Endothelial cell of coronary artery (primary cell): ENCODE results near the gene C5AR2. TPM values are rescaled to one million over a fixed set of nuclear protein-coding genes. Genes with fewer than 3 reads are reported as not detected.

ENCODE experiments used
- total RNA-seq: library from RNA; depleted of rRNA; stranded (reverse); fragments of >200 nt; gene quantifications from 2 replicates; pipeline ENCODE4 v1.2.3, GENCODE V29; 2014

C5AR2 gene
- total RNA-seq = 0.09 and 0.28 TPM in 2 replicates

DNA sequence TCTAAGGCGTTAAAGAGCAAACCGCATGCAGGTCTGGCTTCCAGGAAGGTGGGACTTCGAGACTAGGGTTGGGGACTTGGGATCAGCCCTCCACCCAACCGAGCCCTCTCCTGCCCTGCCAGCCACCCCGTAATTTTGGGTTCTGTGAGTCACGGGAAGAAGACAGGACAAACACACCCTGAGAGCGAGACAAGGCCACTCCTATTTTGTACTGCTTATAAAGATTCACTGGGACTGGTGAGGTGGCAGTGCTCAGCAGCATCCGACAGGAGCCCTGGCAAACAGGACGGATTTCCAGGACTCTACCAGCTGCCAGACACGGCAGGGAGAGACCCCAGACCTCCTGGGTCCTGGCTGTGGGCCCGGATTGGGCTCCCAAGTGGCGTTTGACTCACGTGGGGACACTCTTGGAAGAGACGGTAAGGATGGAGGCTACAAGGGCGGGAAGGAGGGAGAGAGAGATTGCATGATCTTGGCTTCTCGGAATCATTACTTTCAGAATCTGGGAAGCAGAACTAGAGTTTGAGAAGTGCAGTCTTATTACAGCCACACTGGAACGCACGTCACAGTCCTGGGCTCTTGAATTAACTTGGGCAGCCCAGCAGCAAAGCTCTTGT lies at the start of gene C5AR2:
TSS of gene C5AR2 (plus strand) at position 245 of the 617 bp plus-strand sequence. CDS start 8,625 bp downstream, outside the sequence.

DNA sequence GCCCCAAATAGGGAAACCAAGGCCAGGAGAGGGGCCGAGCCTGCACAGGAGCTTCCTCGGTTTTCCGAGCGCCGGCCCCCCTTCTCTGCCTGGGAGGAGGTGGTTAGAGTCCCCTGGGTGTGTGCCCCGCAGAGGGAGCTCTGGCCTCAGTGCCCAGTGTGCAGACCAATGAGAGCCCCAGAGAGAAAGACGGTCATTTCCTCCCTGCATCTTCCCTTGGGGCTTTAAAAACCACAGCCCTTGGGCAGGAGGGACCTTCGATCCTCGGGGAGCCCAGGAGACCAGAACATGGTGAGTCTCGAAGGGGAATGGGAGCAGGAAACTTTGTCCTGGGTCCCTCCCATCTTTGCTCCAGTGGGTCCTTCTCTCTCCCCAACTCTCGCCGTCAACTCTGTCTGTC lies 22.4 kb upstream of the C5AR2 start, which contains the start of gene C5AR1:
TSS of gene C5AR1 (plus strand) at position 254 of the 400 bp plus-strand sequence. CDS start at position 289, 35 bp downstream.

DNA sequence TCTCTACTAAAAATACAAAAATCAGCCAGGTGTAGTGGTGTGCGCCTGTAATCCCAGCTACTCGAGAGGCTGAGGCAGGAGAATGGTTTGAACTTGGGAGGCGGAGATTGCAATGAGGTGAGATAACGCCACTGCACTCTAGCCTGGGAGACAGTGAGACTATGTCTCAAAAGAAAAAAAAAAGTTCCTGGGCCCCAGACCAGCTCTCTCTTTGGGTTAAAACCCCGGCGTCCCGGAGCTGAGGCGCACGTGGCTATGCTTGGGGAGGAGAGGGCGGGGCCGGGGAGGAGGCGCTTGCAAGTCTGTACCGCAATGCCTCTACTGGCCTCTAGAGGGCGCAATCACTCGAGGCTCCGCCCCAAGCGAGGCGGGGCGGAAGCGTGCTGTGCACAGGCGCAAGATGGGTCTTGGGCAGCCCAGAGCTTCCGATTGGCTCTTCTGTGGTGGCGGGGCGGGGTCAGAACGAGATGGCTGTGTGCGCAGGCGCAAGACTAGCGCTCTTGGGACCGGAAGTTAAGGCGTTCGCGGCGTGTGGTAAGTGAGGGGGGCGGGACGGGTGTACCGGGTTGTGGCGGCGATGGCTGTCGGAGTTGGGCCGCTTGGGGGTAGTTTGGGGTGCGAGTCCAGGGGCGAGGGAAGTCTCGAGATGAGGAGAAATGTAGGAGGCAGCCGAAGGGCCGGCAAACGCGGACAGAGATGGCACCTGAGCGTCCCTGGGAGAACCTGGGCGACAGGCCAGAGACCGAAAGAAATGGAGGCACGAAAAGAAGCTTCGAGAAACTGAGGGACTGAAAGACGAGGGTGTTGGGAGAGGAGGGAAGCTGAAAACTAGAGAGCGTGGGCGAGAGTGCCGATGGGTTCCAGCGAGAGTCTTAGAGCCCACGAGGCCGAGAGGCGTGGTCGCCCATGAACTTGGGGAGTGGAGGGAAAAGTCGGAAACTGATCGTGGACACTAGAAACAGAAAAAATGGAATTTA lies 17.1 kb downstream of the C5AR2 start, which contains the start of gene DHX34:
TSS of gene DHX34 (plus strand) at position 497 of the 977 bp plus-strand sequence. CDS start 3,716 bp downstream, outside the sequence.

Other genes with a start within 250 kb of the C5AR2 start
- 12.1 and 13.6 TPM in 2 replicates for gene ZC3H4, start 218.4 kb upstream of the C5AR2 start, total RNA-seq
- gene SAE1, start 201.3 kb upstream of the C5AR2 start, total RNA-seq = 124 and 173 TPM in 2 replicates
- 14.2 and 21.8 TPM in 2 replicates for gene BBC3, start 101.0 kb upstream of the C5AR2 start, total RNA-seq
- 5.0 and 5.6 TPM in 2 replicates for gene CCDC9, start 75.7 kb upstream of the C5AR2 start, total RNA-seq
- gene INAFM1, start 57.3 kb upstream of the C5AR2 start, total RNA-seq = 0.81 and 1.0 TPM in 2 replicates
- gene C5AR1, start 22.3 kb upstream of the C5AR2 start, total RNA-seq = not detected in 2 replicates
- gene DHX34, start 17.1 kb downstream of the C5AR2 start, total RNA-seq = 8.2 and 8.9 TPM in 2 replicates
- 4.0 TPM in 1 of 2 replicates, not detected in the other for gene MEIS3, start 87.4 kb downstream of the C5AR2 start, total RNA-seq
- under 0.01 TPM in 1 of 2 replicates, not detected in the other for gene SLC8A2, start 139.7 kb downstream of the C5AR2 start, total RNA-seq
- 4.2 and 5.5 TPM in 2 replicates for gene KPTN, start 152.0 kb downstream of the C5AR2 start, total RNA-seq
- gene NAPA, start 182.9 kb downstream of the C5AR2 start, total RNA-seq = 48.9 and 56.0 TPM in 2 replicates
- under 0.01 and 0.27 TPM in 2 replicates for gene ZNF541, start 241.0 kb downstream of the C5AR2 start, total RNA-seq